IPS-20b (cell line): Measurements from ENCODE around the gene P2RY6.

Experiments
- H3K27ac ChIP-seq: one replicate; pipeline ENCODE4 v1.5.1; 2013; ENCODE audit warnings: low read length
- H3K27me3 ChIP-seq: 2 replicates; pipeline ENCODE4 v1.6.1; 2013; ENCODE audit warnings: mild to moderate bottlenecking, low read length, inconsistent platforms; ENCODE audit not compliant: insufficient read depth
- H3K36me3 ChIP-seq: 2 replicates; pipeline ENCODE4 v1.6.1; 2013; ENCODE audit warnings: low read depth, mild to moderate bottlenecking, inconsistent platforms, low read length, moderate library complexity; ENCODE audit not compliant: insufficient read depth
- H3K4me1 ChIP-seq: 2 replicates; pipeline ENCODE4 v1.6.1; 2013; ENCODE audit warnings: mild to moderate bottlenecking, control low read depth, inconsistent platforms, low read length, moderate library complexity; ENCODE audit not compliant: insufficient read depth
- H3K4me3 ChIP-seq: 2 replicates; pipeline ENCODE4 v1.5.1; 2013; ENCODE audit warnings: mild to moderate bottlenecking, low read length, inconsistent platforms
- H3K9ac ChIP-seq: 2 replicates; pipeline ENCODE4 v1.6.1; 2013; ENCODE audit warnings: low read depth, mild to moderate bottlenecking, inconsistent platforms, low read length, moderate library complexity
- H3K9me3 ChIP-seq: 2 replicates; pipeline ENCODE4 v1.6.1; 2013; ENCODE audit warnings: mild to moderate bottlenecking, low read depth, low read length, inconsistent platforms; ENCODE audit not compliant: insufficient read depth

The P2RY6 gene

DNA sequence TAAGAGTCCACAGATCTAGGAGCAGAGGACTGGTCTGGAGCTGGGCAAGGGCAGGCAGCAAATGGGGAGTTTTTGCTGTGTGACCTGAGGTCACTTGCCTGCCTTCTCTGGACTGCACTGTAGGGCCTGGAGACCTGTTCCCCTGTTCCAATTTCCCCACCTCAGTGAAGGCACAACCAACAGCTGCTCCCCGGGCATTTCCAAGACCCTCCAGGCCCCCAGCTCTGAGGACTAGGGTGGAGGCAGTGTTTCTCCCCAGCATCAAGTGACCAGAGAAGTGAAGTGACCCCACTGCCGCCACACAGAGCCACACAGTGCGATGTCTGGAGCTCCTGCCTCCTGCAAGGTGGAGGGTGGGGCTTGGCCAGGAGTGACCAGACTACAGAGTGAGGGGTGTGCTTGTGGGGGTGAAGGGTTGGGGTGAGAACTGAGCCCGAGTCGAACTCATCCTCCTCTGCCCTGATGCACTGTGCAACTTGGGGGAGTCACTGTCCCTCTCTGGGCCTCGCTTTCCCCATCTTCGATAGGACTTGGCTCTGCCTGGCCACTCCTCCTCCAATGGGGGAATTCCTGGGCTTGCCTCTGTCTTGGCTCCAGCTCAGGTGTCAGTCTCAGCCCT is 32.5 kb upstream of the P2RY6 start:
- no peaks in the 10 kb centered on the region for H3K36me3 ChIP-seq
- H3K9me3 ChIP-seq = no peaks in the 10 kb centered on the region
- no peaks in the 10 kb centered on the region; the same call in 1 of the 2 replicates for H3K27me3 ChIP-seq
- no peaks in the 10 kb centered on the region for H3K4me1 ChIP-seq
- no peak overlapping the region for H3K27ac ChIP-seq
- H3K9ac ChIP-seq = no peak overlapping the region
- no peak overlapping the region for H3K4me3 ChIP-seq

DNA sequence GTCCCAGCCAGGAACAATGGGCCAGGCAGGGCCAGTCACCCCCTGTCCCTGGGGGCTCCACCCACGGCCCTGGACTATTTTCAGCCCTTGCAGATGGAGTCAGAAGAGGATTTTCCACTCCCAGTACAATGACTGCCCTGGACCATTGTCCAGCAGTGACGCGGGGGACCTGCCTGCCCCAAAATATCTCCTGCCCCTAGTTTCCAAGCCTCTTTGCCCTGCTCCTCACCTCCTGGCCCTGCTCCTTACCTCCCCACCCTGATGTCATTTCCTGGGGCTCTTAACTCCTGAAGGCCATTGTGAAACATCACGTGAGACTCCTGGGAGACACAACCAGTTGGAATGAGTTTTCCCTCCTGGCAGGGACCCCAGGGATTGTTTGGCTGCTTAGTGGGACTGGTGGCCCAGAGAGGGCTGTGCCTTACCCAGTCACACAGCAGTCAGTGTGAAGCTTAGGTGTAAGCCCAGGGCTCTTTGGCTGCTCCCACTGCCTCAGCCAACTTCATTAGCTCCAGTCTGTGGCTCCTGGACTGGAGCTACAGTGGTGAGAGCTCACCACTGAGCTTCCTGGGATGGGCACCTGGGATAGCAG is 31.9 kb upstream of the P2RY6 start:
- Histone ChIP-seq H3K4me3 (no peak overlapping the region), H3K27ac (no peak overlapping the region), H3K9me3 (no peaks in the 10 kb centered on the region), H3K4me1 (no peaks in the 10 kb centered on the region), H3K9ac (no peak overlapping the region), H3K36me3 (no peaks in the 10 kb centered on the region), H3K27me3 (no peaks in the 10 kb centered on the region; the same call in 1 of the 2 replicates)

DNA sequence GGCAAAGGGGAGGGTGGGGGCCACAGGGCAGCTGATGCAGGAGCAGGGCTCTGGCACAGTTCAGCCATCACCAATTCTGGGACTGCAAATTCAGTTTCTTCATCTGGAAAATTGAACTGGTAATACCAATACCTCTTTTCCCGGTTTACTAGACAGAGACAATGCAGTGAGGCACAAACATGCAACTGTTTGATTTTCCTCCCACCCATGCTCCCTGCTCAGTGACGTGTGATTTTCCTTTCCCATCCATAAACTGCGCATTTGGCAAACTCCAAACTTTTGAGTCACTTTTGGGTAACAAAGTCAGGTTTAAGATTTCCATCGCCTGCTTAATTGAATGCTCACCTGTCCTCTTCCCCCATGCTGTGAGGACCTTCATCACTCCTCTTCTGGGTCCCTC is 30.8 kb upstream of the P2RY6 start:
- Histone ChIP-seq H3K36me3 (no peaks in the 10 kb centered on the region), H3K4me1 (peaks cover 5% of the 10 kb centered on the region; the same call in 1 of the 2 replicates), H3K27ac (no peak overlapping the region), H3K9ac (no peak overlapping the region), H3K27me3 (no peaks in the 10 kb centered on the region; the same call in 1 of the 2 replicates), H3K4me3 (no peak overlapping the region), H3K9me3 (no peaks in the 10 kb centered on the region)

DNA sequence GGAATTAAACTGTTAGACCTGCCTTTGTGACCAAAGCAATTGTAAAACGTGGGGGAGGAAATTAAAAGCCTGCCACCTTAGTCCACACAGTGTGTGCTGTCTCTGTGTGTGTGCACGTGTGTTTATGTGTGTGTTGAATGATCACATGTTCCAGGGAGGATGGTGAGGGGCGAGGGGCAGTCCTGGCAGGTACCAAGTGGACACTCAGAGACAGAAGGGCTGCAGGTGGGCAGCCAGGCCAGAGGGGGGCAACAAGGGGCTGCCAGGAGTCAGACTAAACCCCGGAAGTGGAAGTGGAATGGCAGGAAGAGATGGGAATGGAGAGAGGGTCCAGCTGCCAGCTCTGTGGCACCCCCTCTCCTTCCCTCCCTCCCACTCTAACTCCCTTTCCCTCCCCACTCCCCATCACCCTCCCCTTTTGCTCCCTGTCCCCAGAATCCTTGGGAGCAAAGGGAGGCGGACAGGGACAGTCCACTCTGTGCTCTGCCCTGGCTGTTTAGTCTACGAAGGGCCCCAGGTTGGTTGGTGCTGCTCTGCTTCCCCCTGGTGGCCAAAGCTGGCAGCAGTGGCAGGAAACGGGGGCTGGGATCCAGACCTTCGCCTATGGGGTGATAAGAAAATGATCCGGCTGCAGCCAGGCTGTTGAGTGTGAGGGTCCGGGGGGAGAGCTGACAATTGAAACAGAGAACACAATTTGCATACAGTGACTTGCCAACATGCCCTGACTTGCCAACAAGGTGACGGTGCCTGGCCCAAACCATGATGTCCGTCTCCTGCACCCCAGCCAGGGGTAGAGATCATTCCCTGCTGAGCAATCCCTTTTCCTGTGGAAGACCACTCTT is 29.7 kb upstream of the P2RY6 start:
- Histone ChIP-seq H3K36me3 (no peaks in the 10 kb centered on the region), H3K9ac (no peak overlapping the region; the same call in 1 of the 2 replicates), H3K27ac (no peak overlapping the region), H3K4me3 (peak overlapping the region; percentile 62), H3K4me1 (peaks cover 5% of the 10 kb centered on the region; the same call in 1 of the 2 replicates), H3K27me3 (no peaks in the 10 kb centered on the region; the same call in 1 of the 2 replicates), H3K9me3 (no peaks in the 10 kb centered on the region)

DNA sequence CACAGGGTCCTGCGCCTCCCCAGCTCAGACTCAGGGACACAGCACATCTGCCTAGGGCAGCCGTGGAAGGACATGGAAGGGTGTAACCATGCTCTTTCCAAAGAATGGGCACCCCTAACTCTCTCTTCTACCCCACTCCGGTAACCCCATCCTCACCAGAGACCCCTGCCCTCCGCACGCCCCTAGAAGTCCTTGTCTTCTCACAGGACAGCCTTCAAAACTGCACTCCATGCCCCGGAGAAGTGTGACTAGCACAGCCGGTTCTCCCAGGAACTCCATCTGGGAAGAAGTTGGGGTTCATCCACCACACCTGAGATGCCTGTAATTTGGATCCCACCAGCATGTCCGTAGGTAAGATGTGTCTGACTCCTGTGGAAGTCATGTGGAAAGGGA is 29.0 kb upstream of the P2RY6 start:
- no peaks in the 10 kb centered on the region; the same call in 1 of the 2 replicates for H3K27me3 ChIP-seq
- H3K9me3 ChIP-seq = no peaks in the 10 kb centered on the region
- no peak overlapping the region for H3K9ac ChIP-seq
- no peaks in the 10 kb centered on the region for H3K36me3 ChIP-seq
- peaks cover 5% of the 10 kb centered on the region; the same call in 1 of the 2 replicates for H3K4me1 ChIP-seq
- no peak overlapping the region for H3K4me3 ChIP-seq
- H3K27ac ChIP-seq = no peak overlapping the region

DNA sequence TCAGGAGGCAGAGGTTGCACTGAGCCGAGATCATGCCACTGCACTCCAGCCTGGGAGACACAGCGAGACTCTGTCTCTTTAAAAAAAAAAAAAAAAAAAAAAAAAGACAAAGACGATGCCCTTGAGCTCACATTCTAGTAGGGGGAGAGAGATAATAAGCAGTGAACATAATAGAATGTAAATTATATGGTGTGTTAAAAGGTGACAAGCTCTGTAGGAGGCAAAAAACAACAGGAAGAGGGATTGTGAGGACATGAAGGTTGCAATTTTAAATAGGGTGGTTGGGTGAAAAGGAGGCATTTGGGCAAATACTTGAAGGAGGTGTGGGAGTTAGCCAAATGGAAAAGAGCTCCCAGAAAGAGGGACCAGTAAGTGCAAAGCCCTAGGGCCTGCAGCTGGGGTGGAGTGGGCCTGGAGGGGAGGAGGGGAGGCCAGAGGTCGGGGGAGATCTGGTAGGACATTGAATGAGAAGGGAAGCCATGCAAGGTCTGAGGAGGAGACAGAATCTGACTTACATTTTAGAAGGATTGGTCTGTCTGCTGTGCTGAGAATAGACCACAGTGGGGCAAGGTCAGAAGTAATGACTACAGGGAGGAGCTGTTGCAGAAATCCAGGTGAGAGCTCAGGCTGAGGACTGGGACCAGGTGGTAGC is 27.4 kb upstream of the P2RY6 start:
- Histone ChIP-seq H3K27me3 (no peaks in the 10 kb centered on the region), H3K36me3 (no peaks in the 10 kb centered on the region), H3K9ac (no peak overlapping the region)

DNA sequence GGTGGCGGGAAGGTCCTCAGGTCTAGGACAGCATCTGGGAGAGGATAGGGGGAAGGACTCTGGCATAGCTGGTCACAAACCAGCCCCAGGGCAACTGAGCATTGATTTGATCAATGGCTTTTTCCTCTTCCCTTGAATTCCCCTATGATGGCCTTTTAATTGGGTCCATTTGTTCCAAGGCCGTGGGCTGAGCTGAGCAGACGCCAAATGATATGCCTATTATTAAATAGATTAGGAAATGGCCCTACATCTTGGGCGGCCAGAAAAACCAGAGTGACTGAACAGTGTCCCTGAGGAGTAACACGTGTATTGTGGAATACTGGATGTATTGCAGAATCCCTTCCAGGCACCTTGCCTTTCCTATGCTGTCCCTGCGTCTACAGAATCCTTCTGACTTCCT is 26.7 kb upstream of the P2RY6 start:
- Histone ChIP-seq H3K4me1 (peaks cover 5% of the 10 kb centered on the region; the same call in 1 of the 2 replicates), H3K27ac (no peak overlapping the region), H3K27me3 (no peaks in the 10 kb centered on the region), H3K9ac (no peak overlapping the region), H3K9me3 (no peaks in the 10 kb centered on the region), H3K4me3 (no peak overlapping the region), H3K36me3 (no peaks in the 10 kb centered on the region)

More for the DNA sequence above, 27.4 kb upstream of the P2RY6 start:
- H3K27ac ChIP-seq = no peak overlapping the region
- peaks cover 5% of the 10 kb centered on the region; the same call in 1 of the 2 replicates for H3K4me1 ChIP-seq
- H3K4me3 ChIP-seq = no peak overlapping the region
- H3K9me3 ChIP-seq = no peaks in the 10 kb centered on the region

DNA sequence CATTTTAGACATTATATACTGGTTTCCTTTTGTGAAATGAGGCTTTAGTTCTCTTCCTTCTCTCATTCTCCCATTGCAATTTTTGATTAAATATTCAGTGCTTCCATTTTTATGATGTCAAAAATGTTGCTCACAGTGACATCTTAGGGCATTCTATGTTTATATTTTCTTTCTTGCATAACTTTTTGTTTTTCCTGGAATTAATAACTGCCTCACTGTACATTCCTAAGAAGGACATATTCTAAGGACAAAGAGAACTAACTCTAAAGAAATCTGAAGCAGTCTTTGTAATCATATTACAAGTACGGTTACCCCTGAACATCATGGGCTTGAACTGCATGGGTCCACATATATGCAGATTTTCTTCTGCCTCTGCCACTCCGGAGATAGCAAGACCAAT is 25.8 kb upstream of the P2RY6 start:
- Histone ChIP-seq H3K36me3 (no peaks in the 10 kb centered on the region), H3K9me3 (no peaks in the 10 kb centered on the region), H3K9ac (no peak overlapping the region), H3K27ac (no peak overlapping the region), H3K27me3 (no peaks in the 10 kb centered on the region), H3K4me3 (no peak overlapping the region), H3K4me1 (peaks cover 5% of the 10 kb centered on the region; the same call in 1 of the 2 replicates)

DNA sequence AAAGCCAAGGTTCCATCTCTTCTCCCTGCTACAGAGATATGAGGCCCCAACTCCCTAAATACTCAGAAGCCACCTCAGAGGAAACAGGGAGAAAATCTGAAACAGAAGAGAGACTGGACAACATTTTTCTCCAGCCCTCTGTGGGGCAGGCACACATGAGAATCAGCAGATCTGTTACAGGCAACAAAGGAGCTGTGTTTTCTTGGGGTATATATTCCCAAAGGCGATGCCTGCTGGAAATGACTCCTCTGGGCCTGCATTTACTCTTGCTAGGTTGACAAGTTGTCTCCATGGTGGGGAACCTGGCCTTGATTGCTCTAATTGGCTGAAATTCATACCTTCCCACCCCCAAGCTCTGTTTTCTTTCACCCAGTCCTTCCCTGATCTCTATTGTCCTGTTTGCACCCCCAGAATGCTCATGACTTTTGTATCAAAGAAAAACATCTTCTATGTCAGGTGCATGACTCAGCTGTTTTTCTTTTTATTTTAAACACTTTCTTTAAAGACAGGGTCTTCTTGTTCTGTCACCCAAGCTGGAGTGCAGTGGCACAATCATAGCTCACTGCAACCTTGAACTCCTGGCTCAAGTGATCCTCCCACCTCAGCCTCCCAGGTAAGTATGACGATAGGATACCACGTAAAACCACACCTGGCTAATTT is 23.5 kb upstream of the P2RY6 start:
- H3K9me3 ChIP-seq = no peaks in the 10 kb centered on the region
- H3K27ac ChIP-seq = no peak overlapping the region
- H3K9ac ChIP-seq = no peak overlapping the region
- peaks cover 5% of the 10 kb centered on the region; the same call in 1 of the 2 replicates for H3K4me1 ChIP-seq
- no peak overlapping the region for H3K4me3 ChIP-seq
- no peaks in the 10 kb centered on the region for H3K27me3 ChIP-seq
- no peaks in the 10 kb centered on the region for H3K36me3 ChIP-seq

DNA sequence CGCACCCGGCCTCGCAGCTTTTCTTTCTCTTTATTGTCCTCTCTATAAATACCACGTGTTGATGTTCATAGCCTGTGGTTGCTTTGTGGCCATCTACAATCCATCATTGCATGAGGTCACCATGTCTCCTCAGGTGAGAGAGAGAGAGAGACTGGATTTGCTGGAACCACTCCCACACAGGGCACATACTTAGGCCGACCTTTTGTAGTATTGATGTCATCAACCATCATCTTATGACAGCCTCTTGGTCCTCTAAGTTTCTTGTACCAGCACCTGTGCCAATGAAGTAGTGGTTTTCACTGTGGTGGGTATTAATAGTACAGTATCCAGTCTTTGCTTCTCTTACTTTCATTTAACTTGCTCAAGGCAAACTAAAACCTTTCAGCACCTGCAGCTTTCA is 22.8 kb upstream of the P2RY6 start:
- Histone ChIP-seq H3K4me1 (peaks cover 5% of the 10 kb centered on the region; the same call in 1 of the 2 replicates), H3K9me3 (no peaks in the 10 kb centered on the region), H3K4me3 (no peak overlapping the region), H3K36me3 (no peaks in the 10 kb centered on the region), H3K27me3 (no peaks in the 10 kb centered on the region), H3K27ac (no peak overlapping the region), H3K9ac (no peak overlapping the region)
